GM19043 (cell line): ENCODE measurements around the gene DDX51.

Source experiments
- ATAC-seq: cut with Tn5 transposase; IDR thresholded peaks from one replicate; pipeline ENCODE4 v1.9.1; 2021; ENCODE audit warnings: low read depth; ENCODE audit not compliant: unreplicated experiment

The DDX51 gene

GRCh38 chr12:132180648-132181546, 36.8 kb upstream of the DDX51 start:
- no peak for ATAC-seq

- ATAC-seq, result no peak
These were observed 35.6 kb upstream of the DDX51 start for GRCh38 chr12:132179431-132180362.

- ATAC-seq, result no peak
These were observed 34.8 kb upstream of the DDX51 start for GRCh38 chr12:132178801-132179401.

- ATAC-seq, result no peak
These were observed 34.2 kb upstream of the DDX51 start for GRCh38 chr12:132178316-132178715.

GRCh38 chr12:132176920-132177551, 32.9 kb upstream of the DDX51 start:
- no peak for ATAC-seq

- no peak for ATAC-seq
These were observed 32.3 kb upstream of the DDX51 start for GRCh38 chr12:132176385-132176919.

GRCh38 chr12:132175496-132176384, 31.6 kb upstream of the DDX51 start:
- no peak for ATAC-seq

- ATAC-seq, result no peak
These were observed 30.8 kb upstream of the DDX51 start for GRCh38 chr12:132174839-132175490.

GRCh38 chr12:132174015-132174838, 30.1 kb upstream of the DDX51 start:
- ATAC-seq, result no peak

- ATAC-seq, result no peak
These were observed 29.3 kb upstream of the DDX51 start for GRCh38 chr12:132173135-132174014.

- no peak for ATAC-seq
These were observed 28.5 kb upstream of the DDX51 start for GRCh38 chr12:132172619-132173018.

- no peak for ATAC-seq
These were observed 27.9 kb upstream of the DDX51 start for GRCh38 chr12:132171968-132172521.

GRCh38 chr12:132171293-132171967, 27.3 kb upstream of the DDX51 start:
- ATAC-seq, result no peak

GRCh38 chr12:132170637-132171292, 26.6 kb upstream of the DDX51 start:
- ATAC-seq, result no peak

- no peak for ATAC-seq
These were observed 26.0 kb upstream of the DDX51 start for GRCh38 chr12:132170094-132170636.
